Measurements from ENCODE around the gene EMP1.

Gene EMP1

GRCh38 chr12:13268581-13268980, 72.1 kb downstream of the EMP1 start:
- no peak for TF ChIP-seq REST (IDR thresholded peaks at IDR 0.05; ENCODE audit: low read depth)
- no peak for TF ChIP-seq YY1 (IDR thresholded peaks at IDR 0.05; ENCODE audit: low read depth)
- TF ChIP-seq EGR1 (IDR thresholded peaks at IDR 0.05) = no peak
- no peak for TF ChIP-seq TEAD4 (IDR thresholded peaks at IDR 0.05)
- no peak for TF ChIP-seq RAD21 (IDR thresholded peaks at IDR 0.05; ENCODE audit: low read depth)
- TF ChIP-seq EP300 (IDR thresholded peaks at IDR 0.05; ENCODE audit: borderline replicate concordance) = no peak
- TF ChIP-seq FOXM1 (IDR thresholded peaks at IDR 0.05; ENCODE audit: borderline replicate concordance, low read depth) = no peak
- no peak for TF ChIP-seq CREB1 (IDR thresholded peaks at IDR 0.05; ENCODE audit: low read depth)
- TF ChIP-seq USF1 (IDR thresholded peaks at IDR 0.05) = no peak
- TF ChIP-seq TCF12 (IDR thresholded peaks at IDR 0.05; ENCODE audit: low read depth) = no peak
- TF ChIP-seq CEBPB (IDR thresholded peaks at IDR 0.05) = no peak
- TF ChIP-seq NFIC (IDR thresholded peaks at IDR 0.05) = no peak
- no peak for TF ChIP-seq ZBTB7A (IDR thresholded peaks at IDR 0.05; ENCODE audit: low read depth)
- TF ChIP-seq MAX (IDR thresholded peaks at IDR 0.05) = no peak
- TF ChIP-seq TAF1 (IDR thresholded peaks at IDR 0.05; ENCODE audit: low read depth) = no peak

Measured in Ishikawa (cell line).